GM12878 (cell line): ENCODE measurements around the gene SENP6. TPM values are rescaled to one million over a fixed set of nuclear protein-coding genes. Genes with fewer than 3 reads are reported as not detected.

Source experiments
- ATAC-seq: fragments of 200-7000 bp; cut with Tn5 transposase; 3 replicates; pipeline ENCODE4 v1.9.1; 2020; ENCODE audit warnings: mild to moderate bottlenecking, moderate library complexity
- BruUV-seq: library from RNA; stranded (reverse); fragments of 400-500 nt; replicated peaks from 2 replicates; lab custom pipeline; 2021; lab: Mats Ljungman, UMichigan
- CTCF ChIA-PET: fragments of 300-600 bp; sonication (Branson Sonifier 250); formaldehyde crosslinking; extraction: SDS; loops from one replicate; lab custom pipeline; 2021; ENCODE audit warnings: inconsistent platforms; lab: Yijun Ruan, JAX
- POLR2A ChIA-PET: fragments of 350-600 bp; formaldehyde crosslinking; extraction: SDS; loops from one replicate; lab custom pipeline; 2021; ENCODE audit warnings: inconsistent platforms; lab: Charles Lee
- RAD21 ChIA-PET: fragments of 300-600 bp; sonication (Branson Sonifier 250); formaldehyde crosslinking; loops from one replicate; lab custom pipeline; 2023; ENCODE audit warnings: antibody characterized with exemption; ENCODE audit not compliant: unreplicated experiment; lab: Charles Lee
- SMC1A ChIA-PET: fragments of 300-600 bp; sonication (Branson Sonifier 250); formaldehyde crosslinking; loops from one replicate; lab custom pipeline; 2023; ENCODE audit not compliant: unreplicated experiment, uncharacterized antibody; lab: Charles Lee
- DNase-seq: peaks from one replicate; pipeline ENCODE4 v3.0.0-alpha.2; 2011; ENCODE audit warnings: low read depth, low spot score
- FAIRE-seq: peaks from 3 replicates; lab custom pipeline; 2011; peaks lifted over from hg19 to GRCh38; lab: Jason Lieb, UNC
- H2AFZ ChIP-seq: 2 replicates; pipeline ENCODE4 v1.6.0; 2011; ENCODE audit warnings: low read depth, low read length, control low read depth; ENCODE audit not compliant: control insufficient read depth
- H3K27ac ChIP-seq: 2 replicates; pipeline ENCODE4 v1.5.1; 2011; ENCODE audit warnings: control low read depth; ENCODE audit not compliant: control insufficient read depth, insufficient read depth
- H3K27me3 ChIP-seq, 2 experiments: replicated peaks in 1 of 2; 2 replicates each; pipeline versions ENCODE4 v1.6.0 to v1.6.1; 2011; ENCODE audit warnings: low read length in 1 of 2; ENCODE audit not compliant: control insufficient read depth in 2 of 2, insufficient read depth in 2 of 2
- H3K36me3 ChIP-seq, 2 experiments: 2 replicates each; pipeline ENCODE4 v1.5.1; 2011; ENCODE audit warnings: low read length in 1 of 2; ENCODE audit not compliant: control insufficient read depth in 2 of 2, insufficient read depth in 2 of 2
- H3K4me1 ChIP-seq: 2 replicates; pipeline ENCODE4 v1.6.1; 2011; ENCODE audit warnings: mild to moderate bottlenecking, low read length, moderate library complexity, mixed read lengths; ENCODE audit not compliant: control insufficient read depth, insufficient read depth
- H3K4me2 ChIP-seq: 2 replicates; pipeline ENCODE4 v1.6.0; 2011; ENCODE audit warnings: control low read depth; ENCODE audit not compliant: control insufficient read depth, insufficient read depth
- H3K4me3 ChIP-seq: fragments of 200-600 bp; sonication (generic); 2 replicates; pipeline ENCODE4 v1.5.1; 2016
- H3K79me2 ChIP-seq: 2 replicates; pipeline ENCODE4 v1.6.0; 2011; ENCODE audit warnings: low read length; ENCODE audit not compliant: control insufficient read depth, insufficient read depth
- H3K9ac ChIP-seq: 2 replicates; pipeline ENCODE4 v1.8.0; 2011; ENCODE audit warnings: low read length, control low read depth, mixed read lengths; ENCODE audit not compliant: control insufficient read depth, insufficient read depth
- H3K9me3 ChIP-seq: replicated peaks from 3 replicates; pipeline ENCODE4 v1.5.1; 2011; ENCODE audit warnings: mild to moderate bottlenecking, low read length; ENCODE audit not compliant: control insufficient read depth, insufficient read depth
- H4K20me1 ChIP-seq: 2 replicates; pipeline ENCODE4 v1.6.0; 2011; ENCODE audit not compliant: control insufficient read depth, insufficient read depth
- EZH2 ChIP-seq: IDR thresholded peaks from 2 replicates; pipeline ENCODE4 v1.6.1; 2012; ENCODE audit warnings: low read depth, mild to moderate bottlenecking, control low read depth, inconsistent platforms, low read length, borderline replicate concordance; ENCODE audit not compliant: control insufficient read depth
- MYB ChIP-seq: fragments of 150-350 bp; IDR thresholded peaks from 2 replicates; pipeline ENCODE4 v1.6.1; 2014; ENCODE audit warnings: mild to moderate bottlenecking, low read depth, low read length, borderline replicate concordance
- PML ChIP-seq: IDR thresholded peaks from 2 replicates; pipeline ENCODE4 v1.6.1; 2012; ENCODE audit warnings: low read length, inconsistent platforms
- POLR2AphosphoS5 ChIP-seq: IDR thresholded peaks from 2 replicates; pipeline ENCODE4 v1.6.1; 2011; ENCODE audit warnings: mild to moderate bottlenecking, low read length, inconsistent platforms
- RAD21 ChIP-seq: IDR thresholded peaks from 2 replicates; pipeline ENCODE4 v1.6.1; 2011; ENCODE audit warnings: mild to moderate bottlenecking, low read depth, low read length, moderate library complexity; ENCODE audit not compliant: insufficient read depth
- RELA ChIP-seq: fragments of 450-650 bp; IDR thresholded peaks from 2 replicates; pipeline ENCODE4 v1.8.0; 2014; ENCODE audit warnings: borderline replicate concordance; ENCODE audit not compliant: partially characterized antibody
- SMC3 ChIP-seq: IDR thresholded peaks from 2 replicates; pipeline ENCODE4 v1.6.1; 2011; ENCODE audit warnings: low read length, improper control_type of control experiment, borderline replicate concordance
- TAF1 ChIP-seq: IDR thresholded peaks from 2 replicates; pipeline ENCODE4 v1.6.1; 2011; ENCODE audit warnings: mild to moderate bottlenecking, low read depth, low read length, borderline replicate concordance
- ZNF622 ChIP-seq: fragments of 450-650 bp; IDR thresholded peaks from 2 replicates; pipeline ENCODE4 v1.6.1; 2017; ENCODE audit warnings: mild to moderate bottlenecking, inconsistent platforms
- WGBS: methylation state at CpG from one replicate; pipeline ENCODE4 v1.1.6; 2016; ENCODE audit warnings: low lambda C conversion rate; ENCODE audit not compliant: insufficient replicate concordance, insufficient coverage; ENCODE audit errors: missing lambda C conversion rate; 5-methylcytosine and 5-hydroxymethylcytosine counted together
- in situ Hi-C: fragments of 300-500 bp; cut with MboI; formaldehyde crosslinking; loops from 9 replicates; pipeline ENCODE4 v1.14.3; 2018; ENCODE audit warnings: mixed read lengths
- intact Hi-C: fragments of 100-400 bp; cut with micrococcal nuclease; formaldehyde crosslinking; loops from one replicate; pipeline ENCODE4 v1.14.2; 2022; ENCODE audit not compliant: unreplicated experiment
- polyA plus RNA-seq, 11 experiments: library from polyadenylated mRNA; depleted of rRNA in 4 of 11; unstranded in 6 of 11; stranded (reverse) in 5 of 11; fragments of >200 nt; fragmentation: Nextera tagmentation in 4 of 11; fragmentation: Illumina TruSeq in 1 of 11; extraction: Ambion mirVana in 4 of 11; extraction: Trizol in 1 of 11; gene quantifications; 1 replicate in 1 of 11; 2 replicates in 10 of 11; pipeline versions ENCODE4 v1.2.1 to v1.2.3, GENCODE V29; 2011 to 2016; ENCODE audit warnings: inconsistent platforms in 2 of 11, missing spikeins in 2 of 11, low read depth in 1 of 11
- total RNA-seq, 4 experiments: library from RNA; depleted of rRNA in 3 of 4; stranded (reverse); fragments of >200 nt in 3 of 4; fragmentation: Illumina TruSeq in 1 of 4; extraction: Trizol in 1 of 4; gene quantifications; 2 replicates each; pipeline versions ENCODE4 v1.2.1 to v1.2.3, GENCODE V29; 2013 to 2021
- TF ChIP-seq, protein P1 (sequence below): IDR thresholded peaks from 2 replicates; pipeline ENCODE4 v1.6.1; 2011; ENCODE audit warnings: borderline replicate concordance, low read depth, mild to moderate bottlenecking, moderate library complexity, low read length; ENCODE audit not compliant: insufficient read depth, poor library complexity, severe bottlenecking
- TF ChIP-seq, protein P2 (sequence below): fragments of 450-650 bp; IDR thresholded peaks from 2 replicates; pipeline ENCODE4 v1.6.1; 2016; ENCODE audit warnings: mild to moderate bottlenecking
- TF ChIP-seq, protein P3 (sequence below): IDR thresholded peaks from 2 replicates; pipeline ENCODE4 v1.6.1; 2012; ENCODE audit warnings: improper control_type of control experiment, low read depth, low read length; ENCODE audit not compliant: insufficient replicate concordance

SENP6 gene
- total and polyA plus RNA-seq, 10 of the 15 experiments (the other 5 are each of a cell fraction or from before 2014, with no cell fraction given): 10.7 to 70.0 (median 42.3) TPM

DNA sequence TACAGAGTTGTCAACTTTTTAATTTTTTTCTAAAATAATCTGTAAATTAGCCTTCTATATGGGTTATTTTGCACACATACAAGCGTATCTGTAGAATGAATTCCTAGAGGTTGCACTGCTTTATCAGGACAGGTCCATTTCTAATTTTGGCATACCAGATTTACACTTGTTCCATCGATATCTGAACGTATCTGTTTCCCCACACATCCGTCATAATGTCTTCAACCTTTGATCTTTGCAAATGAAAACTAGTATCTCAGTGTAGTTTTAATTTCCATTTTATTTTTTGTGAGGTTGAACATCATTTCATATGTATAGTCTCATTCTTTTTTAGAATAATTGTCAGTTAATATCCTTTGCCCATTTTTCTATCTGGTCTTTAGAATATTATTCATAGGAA, 22.7 kb downstream of the SENP6 start (continued):
- TF ChIP-seq, protein P1, sequence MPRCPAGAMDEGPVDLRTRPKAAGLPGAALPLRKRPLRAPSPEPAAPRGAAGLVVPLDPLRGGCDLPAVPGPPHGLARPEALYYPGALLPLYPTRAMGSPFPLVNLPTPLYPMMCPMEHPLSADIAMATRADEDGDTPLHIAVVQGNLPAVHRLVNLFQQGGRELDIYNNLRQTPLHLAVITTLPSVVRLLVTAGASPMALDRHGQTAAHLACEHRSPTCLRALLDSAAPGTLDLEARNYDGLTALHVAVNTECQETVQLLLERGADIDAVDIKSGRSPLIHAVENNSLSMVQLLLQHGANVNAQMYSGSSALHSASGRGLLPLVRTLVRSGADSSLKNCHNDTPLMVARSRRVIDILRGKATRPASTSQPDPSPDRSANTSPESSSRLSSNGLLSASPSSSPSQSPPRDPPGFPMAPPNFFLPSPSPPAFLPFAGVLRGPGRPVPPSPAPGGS: no peak
- TF ChIP-seq SMC3 (no peak), MYB (no peak), POLR2AphosphoS5 (no peak), RELA (no peak), TAF1 (no peak), RAD21 (no peak)

DNA sequence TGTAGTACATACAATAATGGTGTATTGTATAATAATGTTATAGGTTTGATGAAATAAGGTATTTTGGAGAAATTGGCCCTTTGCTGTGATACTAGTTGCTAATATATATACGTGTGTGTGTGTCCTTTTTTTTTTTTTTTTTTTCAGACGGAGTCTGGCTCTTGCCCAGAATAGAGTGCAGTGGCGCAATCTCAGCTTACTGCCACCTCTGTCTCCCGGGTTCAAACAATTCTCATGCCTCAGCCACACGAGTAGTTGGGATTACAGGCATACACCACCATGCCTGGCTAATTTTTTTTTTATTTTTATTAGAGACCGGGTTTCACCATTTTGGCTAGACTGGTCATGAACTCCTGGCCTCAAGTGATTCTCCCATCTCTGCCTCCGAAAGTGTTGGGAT, 23.3 kb downstream of the SENP6 start:
- intact Hi-C loops: no loop called here
- CTCF ChIA-PET: no interaction called here
- H3K79me2 ChIP-seq: peaks cover 19% of the 10 kb centered on the region
- no peak overlapping the region for H3K27ac ChIP-seq
- TF ChIP-seq, protein P2, sequence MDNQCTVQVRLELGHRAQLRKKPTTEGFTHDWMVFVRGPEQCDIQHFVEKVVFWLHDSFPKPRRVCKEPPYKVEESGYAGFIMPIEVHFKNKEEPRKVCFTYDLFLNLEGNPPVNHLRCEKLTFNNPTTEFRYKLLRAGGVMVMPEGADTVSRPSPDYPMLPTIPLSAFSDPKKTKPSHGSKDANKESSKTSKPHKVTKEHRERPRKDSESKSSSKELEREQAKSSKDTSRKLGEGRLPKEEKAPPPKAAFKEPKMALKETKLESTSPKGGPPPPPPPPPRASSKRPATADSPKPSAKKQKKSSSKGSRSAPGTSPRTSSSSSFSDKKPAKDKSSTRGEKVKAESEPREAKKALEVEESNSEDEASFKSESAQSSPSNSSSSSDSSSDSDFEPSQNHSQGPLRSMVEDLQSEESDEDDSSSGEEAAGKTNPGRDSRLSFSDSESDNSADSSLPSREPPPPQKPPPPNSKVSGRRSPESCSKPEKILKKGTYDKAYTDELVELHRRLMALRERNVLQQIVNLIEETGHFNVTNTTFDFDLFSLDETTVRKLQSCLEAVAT: no peak
- TF ChIP-seq EZH2 (no peak), ZNF622 (no peak), PML (no peak)
- TF ChIP-seq, protein P3, sequence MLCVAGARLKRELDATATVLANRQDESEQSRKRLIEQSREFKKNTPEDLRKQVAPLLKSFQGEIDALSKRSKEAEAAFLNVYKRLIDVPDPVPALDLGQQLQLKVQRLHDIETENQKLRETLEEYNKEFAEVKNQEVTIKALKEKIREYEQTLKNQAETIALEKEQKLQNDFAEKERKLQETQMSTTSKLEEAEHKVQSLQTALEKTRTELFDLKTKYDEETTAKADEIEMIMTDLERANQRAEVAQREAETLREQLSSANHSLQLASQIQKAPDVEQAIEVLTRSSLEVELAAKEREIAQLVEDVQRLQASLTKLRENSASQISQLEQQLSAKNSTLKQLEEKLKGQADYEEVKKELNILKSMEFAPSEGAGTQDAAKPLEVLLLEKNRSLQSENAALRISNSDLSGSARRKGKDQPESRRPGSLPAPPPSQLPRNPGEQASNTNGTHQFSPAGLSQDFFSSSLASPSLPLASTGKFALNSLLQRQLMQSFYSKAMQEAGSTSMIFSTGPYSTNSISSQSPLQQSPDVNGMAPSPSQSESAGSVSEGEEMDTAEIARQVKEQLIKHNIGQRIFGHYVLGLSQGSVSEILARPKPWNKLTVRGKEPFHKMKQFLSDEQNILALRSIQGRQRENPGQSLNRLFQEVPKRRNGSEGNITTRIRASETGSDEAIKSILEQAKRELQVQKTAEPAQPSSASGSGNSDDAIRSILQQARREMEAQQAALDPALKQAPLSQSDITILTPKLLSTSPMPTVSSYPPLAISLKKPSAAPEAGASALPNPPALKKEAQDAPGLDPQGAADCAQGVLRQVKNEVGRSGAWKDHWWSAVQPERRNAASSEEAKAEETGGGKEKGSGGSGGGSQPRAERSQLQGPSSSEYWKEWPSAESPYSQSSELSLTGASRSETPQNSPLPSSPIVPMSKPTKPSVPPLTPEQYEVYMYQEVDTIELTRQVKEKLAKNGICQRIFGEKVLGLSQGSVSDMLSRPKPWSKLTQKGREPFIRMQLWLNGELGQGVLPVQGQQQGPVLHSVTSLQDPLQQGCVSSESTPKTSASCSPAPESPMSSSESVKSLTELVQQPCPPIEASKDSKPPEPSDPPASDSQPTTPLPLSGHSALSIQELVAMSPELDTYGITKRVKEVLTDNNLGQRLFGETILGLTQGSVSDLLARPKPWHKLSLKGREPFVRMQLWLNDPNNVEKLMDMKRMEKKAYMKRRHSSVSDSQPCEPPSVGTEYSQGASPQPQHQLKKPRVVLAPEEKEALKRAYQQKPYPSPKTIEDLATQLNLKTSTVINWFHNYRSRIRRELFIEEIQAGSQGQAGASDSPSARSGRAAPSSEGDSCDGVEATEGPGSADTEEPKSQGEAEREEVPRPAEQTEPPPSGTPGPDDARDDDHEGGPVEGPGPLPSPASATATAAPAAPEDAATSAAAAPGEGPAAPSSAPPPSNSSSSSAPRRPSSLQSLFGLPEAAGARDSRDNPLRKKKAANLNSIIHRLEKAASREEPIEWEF: no peak
- TF ChIP-seq, all 136 proteins: peak for 0
- Histone ChIP-seq H3K4me1 (no peaks in the 10 kb centered on the region), H3K27me3 (no peaks in the 10 kb centered on the region), H2AFZ (no peak overlapping the region), H3K9me3 (no peaks in the 10 kb centered on the region), H3K4me2 (no peak overlapping the region), H3K4me3 (no peak overlapping the region), H3K9ac (no peak overlapping the region), H4K20me1 (no peaks in the 10 kb centered on the region), H3K36me3 (peaks cover 0 to 4% of the 10 kb centered on the region in 2 experiments; a peak in 2 of 4 replicates)
- 97% methylated on average over 7 of the region's 7 CpGs for WGBS
- no peak for DNase-seq
- BruUV-seq: no TSS peak
- ChIA-PET RAD21 (no interaction called here), POLR2A (no interaction called here), SMC1A (no interaction called here)
- no peak for ATAC-seq
- FAIRE-seq: no peak
- in situ Hi-C loops: no loop called here
